H9 (cell line): Measurements from ENCODE around the gene CTNNA1. TPM values are rescaled to one million over a fixed set of nuclear protein-coding genes. Genes with fewer than 3 reads are reported as not detected.

Experiments
- DNase-seq: peaks from one replicate; pipeline ENCODE4 v3.0.0-alpha.2; 2017
- H2AFZ ChIP-seq: one replicate; pipeline ENCODE4 v1.6.1; 2013; ENCODE audit warnings: mild to moderate bottlenecking, low read length, control low read depth, moderate library complexity
- H2AK5ac ChIP-seq: 2 replicates; pipeline ENCODE4 v1.6.1; 2013; ENCODE audit warnings: low read length, control low read depth, mixed read lengths; ENCODE audit not compliant: insufficient read length
- H2BK120ac ChIP-seq: one replicate; pipeline ENCODE4 v1.6.1; 2013; ENCODE audit warnings: low read depth, mild to moderate bottlenecking, low read length, control low read depth, inconsistent platforms; ENCODE audit not compliant: poor library complexity, severe bottlenecking
- H2BK12ac ChIP-seq: 2 replicates; pipeline ENCODE4 v1.6.1; 2013; ENCODE audit warnings: low read length, control low read depth, mixed read lengths, low read depth; ENCODE audit not compliant: insufficient read length
- H2BK15ac ChIP-seq: 2 replicates; pipeline ENCODE4 v1.6.1; 2013; ENCODE audit warnings: low read depth, low read length, control low read depth
- H2BK20ac ChIP-seq: one replicate; pipeline ENCODE4 v1.6.1; 2013; ENCODE audit warnings: low read depth, mild to moderate bottlenecking, low read length, control low read depth, inconsistent platforms; ENCODE audit not compliant: poor library complexity, severe bottlenecking
- H2BK5ac ChIP-seq: 2 replicates; pipeline ENCODE4 v1.6.1; 2013; ENCODE audit warnings: low read length, control low read depth, mixed read lengths; ENCODE audit not compliant: insufficient read length
- H3K14ac ChIP-seq: 2 replicates; pipeline ENCODE4 v1.6.1; 2013; ENCODE audit warnings: low read length, control low read depth; ENCODE audit not compliant: insufficient read depth
- H3K18ac ChIP-seq: 2 replicates; pipeline ENCODE4 v1.6.1; 2013; ENCODE audit warnings: low read depth, mild to moderate bottlenecking, mixed read lengths, low read length, control low read depth; ENCODE audit not compliant: insufficient read length
- H3K23ac ChIP-seq: 2 replicates; pipeline ENCODE4 v1.6.1; 2013; ENCODE audit warnings: low read length, control low read depth, mixed read lengths, low read depth; ENCODE audit not compliant: insufficient read length
- H3K23me2 ChIP-seq: 2 replicates; pipeline ENCODE4 v1.6.1; 2013; ENCODE audit warnings: low read depth, mild to moderate bottlenecking, mixed read lengths, low read length, control low read depth; ENCODE audit not compliant: insufficient read length, poor library complexity, severe bottlenecking
- H3K27ac ChIP-seq: 2 replicates; pipeline ENCODE4 v1.5.1; 2013; ENCODE audit warnings: low read length, control low read depth, mixed read lengths, low read depth; ENCODE audit not compliant: insufficient read length
- H3K27me3 ChIP-seq: 2 replicates; pipeline ENCODE4 v1.6.1; 2013; ENCODE audit warnings: low read length, control low read depth, inconsistent platforms; ENCODE audit not compliant: insufficient read depth
- H3K4ac ChIP-seq: 2 replicates; pipeline ENCODE4 v1.6.1; 2013; ENCODE audit warnings: low read depth, mild to moderate bottlenecking, control low read depth, inconsistent platforms, low read length, moderate library complexity
- H3K4me1 ChIP-seq: 2 replicates; pipeline ENCODE4 v1.6.1; 2013; ENCODE audit warnings: low read length, control low read depth, inconsistent platforms; ENCODE audit not compliant: insufficient read depth
- H3K4me2 ChIP-seq: 2 replicates; pipeline ENCODE4 v1.6.1; 2013; ENCODE audit warnings: low read length, control low read depth, mixed read lengths; ENCODE audit not compliant: insufficient read length, insufficient read depth
- H3K56ac ChIP-seq: 2 replicates; pipeline ENCODE4 v1.6.1; 2013; ENCODE audit warnings: low read depth, mild to moderate bottlenecking, mixed read lengths, low read length, control low read depth; ENCODE audit not compliant: insufficient read length
- H3K79me1 ChIP-seq: 2 replicates; pipeline ENCODE4 v1.6.1; 2013; ENCODE audit warnings: low read depth, mild to moderate bottlenecking, moderate library complexity, low read length, control low read depth, inconsistent platforms; ENCODE audit not compliant: insufficient read depth, poor library complexity, severe bottlenecking
- H3K79me2 ChIP-seq: 2 replicates; pipeline ENCODE4 v1.6.1; 2013; ENCODE audit warnings: low read length, control low read depth, inconsistent platforms; ENCODE audit not compliant: insufficient read depth
- H3K9ac ChIP-seq: 2 replicates; pipeline ENCODE4 v1.6.1; 2013; ENCODE audit warnings: low read length, control low read depth, mixed read lengths; ENCODE audit not compliant: insufficient read length; ENCODE audit errors: extremely low read depth
- H3K9me3 ChIP-seq: one replicate; pipeline ENCODE4 v1.6.1; 2013; ENCODE audit warnings: low read depth, low read length, inconsistent platforms; ENCODE audit not compliant: control insufficient read depth
- H3T11ph ChIP-seq: one replicate; pipeline ENCODE4 v1.6.1; 2013; ENCODE audit warnings: mild to moderate bottlenecking, low read length, control low read depth, inconsistent platforms
- H4K20me1 ChIP-seq: one replicate; pipeline ENCODE4 v1.6.1; 2013; ENCODE audit not compliant: control insufficient read depth, insufficient read length, insufficient read depth
- H4K5ac ChIP-seq: 2 replicates; pipeline ENCODE4 v1.6.1; 2013; ENCODE audit warnings: low read depth, mild to moderate bottlenecking, mixed read lengths, low read length, control low read depth; ENCODE audit not compliant: insufficient read length
- H4K8ac ChIP-seq: replicated peaks from 2 replicates; pipeline ENCODE4 v1.6.1; 2013; ENCODE audit warnings: low read length, control low read depth, mixed read lengths, low read depth; ENCODE audit not compliant: insufficient read length
- H4K91ac ChIP-seq: 2 replicates; pipeline ENCODE4 v1.6.1; 2013; ENCODE audit warnings: low read depth, mild to moderate bottlenecking, moderate library complexity, mixed read lengths, low read length, control low read depth; ENCODE audit not compliant: insufficient read length
- H3K27ac Mint-ChIP-seq, 3 experiments: 2 replicates in 2 of 3; 3 replicates in 1 of 3; pipeline ENCODE4 v1.8.0; 2020 to 2021; ENCODE audit warnings: mixed read lengths in 3 of 3, mild to moderate bottlenecking in 1 of 3, moderate library complexity in 1 of 3
- H3K27me3 Mint-ChIP-seq: 2 replicates; pipeline ENCODE4 v1.8.0; 2021; ENCODE audit warnings: low read depth, mild to moderate bottlenecking, moderate library complexity, mixed read lengths
- H3K36me3 Mint-ChIP-seq, 3 experiments: 2 replicates in 2 of 3; 3 replicates in 1 of 3; pipeline ENCODE4 v1.8.0; 2020 to 2021; ENCODE audit warnings: low read depth in 3 of 3, mixed read lengths in 3 of 3; ENCODE audit not compliant: insufficient read depth in 1 of 3
- H3K4me1 Mint-ChIP-seq, 2 experiments: 2 replicates each; pipeline ENCODE4 v1.8.0; 2020; ENCODE audit warnings: mixed read lengths in 2 of 2
- H3K4me3 Mint-ChIP-seq, 2 experiments: 2 replicates in 1 of 2; 3 replicates in 1 of 2; pipeline ENCODE4 v1.8.0; 2020 to 2021; ENCODE audit warnings: mild to moderate bottlenecking in 2 of 2, mixed read lengths in 2 of 2, moderate library complexity in 1 of 2
- H3K9me3 Mint-ChIP-seq, 2 experiments: 2 replicates in 1 of 2; 3 replicates in 1 of 2; pipeline ENCODE4 v1.8.0; 2020; ENCODE audit warnings: mild to moderate bottlenecking in 2 of 2, mixed read lengths in 2 of 2, moderate library complexity in 1 of 2
- WGBS: extraction: QIAGEN DNeasy Blood & Tissue Kit; methylation state at CpG from one replicate; pipeline ENCODE4 v1.1.7; 2013; ENCODE audit warnings: missing lambda C conversion rate, low lambda C conversion rate, mixed read lengths; ENCODE audit not compliant: insufficient read length; ENCODE audit errors: extremely low coverage; 5-methylcytosine and 5-hydroxymethylcytosine counted together
- total RNA-seq: library from RNA; stranded (reverse); gene quantifications from 2 replicates; pipeline ENCODE4 v1.2.1, GENCODE V29; 2021
- TF ChIP-seq, protein P1 (sequence below): fragments of 200-600 bp; sonication (generic); conservative IDR thresholded peaks from 3 replicates; pipeline ENCODE4 v1.8.0; 2021; ENCODE audit warnings: antibody characterized with exemption, mild to moderate bottlenecking

Gene CTNNA1
- total RNA-seq, 1 experiment from 2014 or later = 354 TPM

DNA sequence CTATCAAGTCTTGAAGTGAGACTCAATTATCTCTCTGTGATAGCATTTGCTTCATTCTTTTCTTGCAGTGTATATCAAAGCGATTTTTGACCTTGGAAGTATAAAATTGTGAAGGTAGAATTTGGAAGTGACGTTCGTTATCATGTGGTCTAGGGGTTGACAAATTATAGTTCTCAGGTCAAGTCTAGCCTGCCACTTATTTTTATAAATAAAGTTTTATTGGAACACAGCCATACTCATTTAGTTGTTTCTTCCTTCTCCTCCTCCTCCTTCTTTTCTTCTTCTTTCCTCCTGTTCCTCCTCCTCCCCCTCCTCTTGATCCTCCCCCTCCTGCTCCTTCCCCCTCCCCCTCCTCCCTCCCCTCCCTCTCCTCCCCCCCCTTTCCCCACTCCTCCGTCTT is 83.9 kb downstream of the CTNNA1 start:
- H2BK5ac ChIP-seq = no peak overlapping the region
- no peaks in the 10 kb centered on the region for H4K20me1 ChIP-seq
- no peak overlapping the region for H3K27ac ChIP-seq
- H2BK12ac ChIP-seq = no peak overlapping the region
- H2AFZ ChIP-seq = no peak overlapping the region
- Mint-ChIP-seq H3K9me3 (peaks cover 0 to 7% of the 10 kb centered on the region in 2 experiments; a peak in 2 of 5 replicates), H3K4me1 (peaks cover 52 to 73% of the 10 kb centered on the region in 2 experiments), H3K27me3 (no peaks in the 10 kb centered on the region), H3K36me3 (peaks cover 0 to 14% (median 11%) of the 10 kb centered on the region in 3 experiments), H3K27ac (peak overlapping the region in 1 of 3 experiments; percentile 35; a peak in 1 of 7 replicates), H3K4me3 (no peak overlapping the region)
- no peak overlapping the region for H3K56ac ChIP-seq
- H3K23me2 ChIP-seq = no peaks in the 10 kb centered on the region
- H3K9ac ChIP-seq = no peak overlapping the region
- H3K14ac ChIP-seq = no peak overlapping the region
- peaks cover 5% of the 10 kb centered on the region; the same call in 1 of the 2 replicates for H3K4me1 ChIP-seq
- no peaks in the 10 kb centered on the region for H3K9me3 ChIP-seq
- H3K4me2 ChIP-seq = no peak overlapping the region
- H4K8ac ChIP-seq = no peak overlapping the region
- H3T11ph ChIP-seq = no peak overlapping the region
- H2BK15ac ChIP-seq = no peak overlapping the region
- H2BK20ac ChIP-seq = no peak overlapping the region
- 100% methylated on average over 3 of the region's 4 CpGs for WGBS
- TF ChIP-seq, protein P1, sequence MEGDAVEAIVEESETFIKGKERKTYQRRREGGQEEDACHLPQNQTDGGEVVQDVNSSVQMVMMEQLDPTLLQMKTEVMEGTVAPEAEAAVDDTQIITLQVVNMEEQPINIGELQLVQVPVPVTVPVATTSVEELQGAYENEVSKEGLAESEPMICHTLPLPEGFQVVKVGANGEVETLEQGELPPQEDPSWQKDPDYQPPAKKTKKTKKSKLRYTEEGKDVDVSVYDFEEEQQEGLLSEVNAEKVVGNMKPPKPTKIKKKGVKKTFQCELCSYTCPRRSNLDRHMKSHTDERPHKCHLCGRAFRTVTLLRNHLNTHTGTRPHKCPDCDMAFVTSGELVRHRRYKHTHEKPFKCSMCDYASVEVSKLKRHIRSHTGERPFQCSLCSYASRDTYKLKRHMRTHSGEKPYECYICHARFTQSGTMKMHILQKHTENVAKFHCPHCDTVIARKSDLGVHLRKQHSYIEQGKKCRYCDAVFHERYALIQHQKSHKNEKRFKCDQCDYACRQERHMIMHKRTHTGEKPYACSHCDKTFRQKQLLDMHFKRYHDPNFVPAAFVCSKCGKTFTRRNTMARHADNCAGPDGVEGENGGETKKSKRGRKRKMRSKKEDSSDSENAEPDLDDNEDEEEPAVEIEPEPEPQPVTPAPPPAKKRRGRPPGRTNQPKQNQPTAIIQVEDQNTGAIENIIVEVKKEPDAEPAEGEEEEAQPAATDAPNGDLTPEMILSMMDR = no peak
- no peak overlapping the region for H3K4ac ChIP-seq
- DNase-seq = no peak
- H4K5ac ChIP-seq = no peak overlapping the region
- peaks cover 3% of the 10 kb centered on the region; the same call in 1 of the 2 replicates for H3K79me2 ChIP-seq
- H3K79me1 ChIP-seq = no peaks in the 10 kb centered on the region
- H4K91ac ChIP-seq = no peak overlapping the region
- H3K27me3 ChIP-seq = no peaks in the 10 kb centered on the region
- no peak overlapping the region for H2AK5ac ChIP-seq
- H3K18ac ChIP-seq = no peak overlapping the region
- no peak overlapping the region for H3K23ac ChIP-seq
- no peak overlapping the region for H2BK120ac ChIP-seq
